H1 (cell line): Measurements from ENCODE around the gene PPP1R1A. TPM values are rescaled to one million over a fixed set of nuclear protein-coding genes. Genes with fewer than 3 reads are reported as not detected.

Source experiments
- CTCF ChIA-PET: fragments of 300-600 bp; sonication (Branson Sonifier 250); formaldehyde crosslinking; loops from one replicate; lab custom pipeline; 2021; ENCODE audit not compliant: partially characterized antibody; lab: Charles Lee
- POLR2A ChIA-PET: fragments of 300-600 bp; sonication (Branson Sonifier 250); formaldehyde crosslinking; loops from one replicate; lab custom pipeline; 2021; ENCODE audit warnings: inconsistent platforms; ENCODE audit not compliant: partially characterized antibody; lab: Charles Lee
- DNase-seq, 2 experiments: peaks; one replicate each; pipeline versions ENCODE4 v3.0.0 to v3.0.0-alpha.2; 2010 to 2022; ENCODE audit warnings: low spot score in 2 of 2, low read depth in 1 of 2, mixed read lengths in 1 of 2
- FAIRE-seq: peaks from 2 replicates; lab custom pipeline; 2011; peaks lifted over from hg19 to GRCh38; lab: Jason Lieb, UNC
- H2AFZ ChIP-seq: 2 replicates; pipeline ENCODE4 v1.8.1; 2012; ENCODE audit warnings: low read length, inconsistent platforms
- H2AK5ac ChIP-seq: 2 replicates; pipeline ENCODE4 v1.6.1; 2013; ENCODE audit warnings: low read depth, low read length
- H2BK120ac ChIP-seq: replicated peaks from 2 replicates; pipeline ENCODE3; 2013; ENCODE audit warnings: low read depth, low read length, inconsistent platforms
- H2BK12ac ChIP-seq: 2 replicates; pipeline ENCODE4 v1.6.1; 2013; ENCODE audit warnings: low read depth, low read length
- H2BK15ac ChIP-seq: 2 replicates; pipeline ENCODE4 v1.6.1; 2013; ENCODE audit warnings: low read length
- H2BK20ac ChIP-seq: 2 replicates; pipeline ENCODE4 v1.6.1; 2013; ENCODE audit warnings: low read length
- H2BK5ac ChIP-seq: 2 replicates; pipeline ENCODE4 v1.6.1; 2013; ENCODE audit warnings: low read depth, low read length
- H3K14ac ChIP-seq: 2 replicates; pipeline ENCODE4 v1.6.1; 2013; ENCODE audit warnings: inconsistent platforms; ENCODE audit not compliant: insufficient read length
- H3K18ac ChIP-seq: 2 replicates; pipeline ENCODE4 v1.6.1; 2013; ENCODE audit warnings: low read length; ENCODE audit errors: extremely low read depth
- H3K23ac ChIP-seq: 2 replicates; pipeline ENCODE4 v1.6.1; 2013; ENCODE audit warnings: inconsistent platforms; ENCODE audit not compliant: insufficient read length
- H3K23me2 ChIP-seq: 2 replicates; pipeline ENCODE4 v1.6.1; 2013; ENCODE audit warnings: low read depth, low read length
- H3K27ac ChIP-seq: 2 replicates; pipeline ENCODE4 v1.6.1; 2011; ENCODE audit warnings: low read depth, low read length, inconsistent platforms
- H3K27me3 ChIP-seq, 4 experiments: replicated peaks in 1 of 4; 1 replicate in 1 of 4; 2 replicates in 3 of 4; pipeline versions ENCODE4 v1.6.1 to v1.8.1; 2011 to 2013; ENCODE audit warnings: low read length in 3 of 4, mild to moderate bottlenecking in 3 of 4, inconsistent platforms in 2 of 4, mixed read lengths in 2 of 4, moderate library complexity in 1 of 4; ENCODE audit not compliant: control insufficient read depth in 3 of 4, insufficient read depth in 3 of 4; ENCODE audit errors: extremely low read depth in 1 of 4
- H3K36me3 ChIP-seq, 4 experiments: 2 replicates each; pipeline versions ENCODE4 v1.6.1 to v1.8.1; 2011 to 2013; ENCODE audit warnings: mild to moderate bottlenecking in 4 of 4, low read length in 3 of 4, moderate library complexity in 2 of 4, control low read depth in 1 of 4, inconsistent platforms in 1 of 4; ENCODE audit not compliant: insufficient read depth in 4 of 4, control insufficient read depth in 2 of 4
- H3K4ac ChIP-seq: replicated peaks from 2 replicates; pipeline ENCODE3; 2013; ENCODE audit warnings: low read length, low read depth, mixed read lengths, inconsistent platforms; ENCODE audit not compliant: insufficient read length
- H3K4me1 ChIP-seq, 4 experiments: replicated peaks in 1 of 4; 1 replicate in 1 of 4; 2 replicates in 3 of 4; pipeline versions ENCODE4 v1.6.1 to v1.8.1; 2011 to 2013; ENCODE audit warnings: low read length in 3 of 4, inconsistent platforms in 2 of 4, mixed read lengths in 1 of 4; ENCODE audit not compliant: insufficient read depth in 4 of 4, control insufficient read depth in 3 of 4
- H3K4me2 ChIP-seq, 2 experiments: 2 replicates each; pipeline versions ENCODE4 v1.6.1 to v1.8.1; 2011 to 2013; ENCODE audit warnings: low read depth in 2 of 2, low read length in 2 of 2, control low read depth in 1 of 2, inconsistent platforms in 1 of 2, mild to moderate bottlenecking in 1 of 2; ENCODE audit not compliant: insufficient read depth in 1 of 2
- H3K4me3 ChIP-seq, 4 experiments: fragments of 200-600, 300-600 bp in 1 of 4; sonication (generic), shearing (Covaris generic), sonication (Bioruptor Twin) in 1 of 4; 2 replicates each; pipeline versions ENCODE4 v1.5.1 to v1.8.1; 2011 to 2016; ENCODE audit warnings: low read length in 4 of 4, low read depth in 3 of 4, control low read depth in 2 of 4, inconsistent platforms in 2 of 4, mild to moderate bottlenecking in 2 of 4, mixed read lengths in 1 of 4, moderate library complexity in 1 of 4; ENCODE audit not compliant: insufficient read depth in 2 of 4; ENCODE audit errors: extremely low read depth in 1 of 4
- H3K56ac ChIP-seq: replicated peaks from 2 replicates; pipeline ENCODE3; 2013; ENCODE audit warnings: low read depth, mild to moderate bottlenecking, mixed read lengths, low read length, inconsistent platforms; ENCODE audit not compliant: insufficient read length
- H3K79me1 ChIP-seq: 2 replicates; pipeline ENCODE4 v1.6.1; 2013; ENCODE audit warnings: low read depth, low read length, control low read depth
- H3K79me2 ChIP-seq, 2 experiments: 2 replicates each; pipeline versions ENCODE4 v1.6.1 to v1.8.1; 2012 to 2013; ENCODE audit warnings: low read length in 2 of 2, mild to moderate bottlenecking in 2 of 2, inconsistent platforms in 1 of 2; ENCODE audit not compliant: insufficient read depth in 2 of 2, control insufficient read depth in 1 of 2
- H3K9ac ChIP-seq, 4 experiments: replicated peaks in 1 of 4; 1 replicate in 1 of 4; 2 replicates in 3 of 4; pipeline versions ENCODE4 v1.6.1 to v1.8.1; 2011 to 2013; ENCODE audit warnings: low read depth in 3 of 4, low read length in 3 of 4, control low read depth in 2 of 4, mild to moderate bottlenecking in 2 of 4, moderate library complexity in 2 of 4, inconsistent platforms in 1 of 4; ENCODE audit errors: extremely low read depth in 1 of 4
- H3K9me3 ChIP-seq, 2 experiments: 2 replicates each; pipeline versions ENCODE4 v1.6.1 to v1.8.1; 2012 to 2013; ENCODE audit warnings: mild to moderate bottlenecking in 2 of 2, moderate library complexity in 2 of 2, control low read depth in 1 of 2, inconsistent platforms in 1 of 2, low read depth in 1 of 2, low read length in 1 of 2, mixed read lengths in 1 of 2; ENCODE audit not compliant: insufficient read depth in 2 of 2
- H4K20me1 ChIP-seq, 2 experiments: replicated peaks in 1 of 2; 2 replicates each; pipeline versions ENCODE3 to v1.8.1; 2011 to 2013; ENCODE audit warnings: inconsistent platforms in 2 of 2, low read length in 2 of 2, mild to moderate bottlenecking in 1 of 2; ENCODE audit not compliant: insufficient read depth in 2 of 2, control insufficient read depth in 1 of 2
- H4K5ac ChIP-seq: 2 replicates; pipeline ENCODE4 v1.6.1; 2013; ENCODE audit warnings: low read length, low read depth, mixed read lengths, inconsistent platforms; ENCODE audit not compliant: insufficient read length
- H4K8ac ChIP-seq: 2 replicates; pipeline ENCODE4 v1.8.0; 2013; ENCODE audit warnings: mild to moderate bottlenecking, moderate library complexity, low read length, inconsistent platforms; ENCODE audit not compliant: insufficient read depth; ENCODE audit errors: extremely low read depth
- H4K91ac ChIP-seq: replicated peaks from 2 replicates; pipeline ENCODE3; 2013; ENCODE audit warnings: low read length, mixed read lengths, inconsistent platforms; ENCODE audit not compliant: insufficient read length
- BRCA1 ChIP-seq: IDR thresholded peaks from 2 replicates; pipeline ENCODE4 v1.6.1; 2012; ENCODE audit warnings: low read depth, low read length, improper control_type of control experiment
- CBX8 ChIP-seq: fragments of 300-800, 300-1000 bp; sonication (generic); IDR thresholded peaks from 2 replicates; pipeline ENCODE4 v1.7.1; 2016; ENCODE audit warnings: low read depth, low read length, borderline replicate concordance
- CEBPB ChIP-seq: IDR thresholded peaks from 2 replicates; pipeline ENCODE4 v1.6.1; 2012; ENCODE audit warnings: low read depth, low read length
- EP300 ChIP-seq, 2 experiments: IDR thresholded peaks; 1 replicate in 1 of 2; 2 replicates in 1 of 2; pipeline ENCODE4 v1.6.1; 2011 to 2012; ENCODE audit warnings: low read depth in 2 of 2, low read length in 2 of 2, mild to moderate bottlenecking in 2 of 2, borderline replicate concordance in 1 of 2, inconsistent platforms in 1 of 2, moderate library complexity in 1 of 2
- HDAC6 ChIP-seq: IDR thresholded peaks from one replicate; pipeline ENCODE4 v1.7.1; 2012; ENCODE audit warnings: low read depth, mild to moderate bottlenecking, inconsistent platforms, low read length, moderate library complexity
- JUND ChIP-seq: IDR thresholded peaks from 2 replicates; pipeline ENCODE4 v1.6.1; 2011; ENCODE audit warnings: mild to moderate bottlenecking, improper control_type of control experiment, low read length
- MAFK ChIP-seq: IDR thresholded peaks from 2 replicates; pipeline ENCODE4 v1.6.1; 2012; ENCODE audit warnings: low read depth, mild to moderate bottlenecking, improper control_type of control experiment, low read length
- RFX5 ChIP-seq: IDR thresholded peaks from 2 replicates; pipeline ENCODE4 v1.6.1; 2011; ENCODE audit warnings: low read depth, low read length, improper control_type of control experiment, borderline replicate concordance
- SIX5 ChIP-seq: IDR thresholded peaks from 2 replicates; pipeline ENCODE4 v1.6.1; 2011; ENCODE audit warnings: mild to moderate bottlenecking, low read depth, low read length
- TCF12 ChIP-seq: IDR thresholded peaks from 2 replicates; pipeline ENCODE4 v1.6.1; 2011; ENCODE audit warnings: low read depth, mild to moderate bottlenecking, low read length
- WGBS, 2 experiments: shearing (Covaris generic) in 1 of 2; methylation state at CpG; one replicate each; pipeline versions ENCODE4 v1.1.6 to v1.1.7; 2013 to 2015; ENCODE audit warnings: low lambda C conversion rate in 2 of 2, mixed read lengths in 2 of 2, inconsistent platforms in 1 of 2, low coverage in 1 of 2, missing lambda C conversion rate in 1 of 2; ENCODE audit not compliant: insufficient replicate concordance in 2 of 2, insufficient coverage in 1 of 2, insufficient read length in 1 of 2; ENCODE audit errors: extremely low coverage in 1 of 2, missing lambda C conversion rate in 1 of 2; 5-methylcytosine and 5-hydroxymethylcytosine counted together
- polyA plus RNA-seq, 7 experiments: library from polyadenylated mRNA; depleted of rRNA in 3 of 7; stranded (reverse) in 5 of 7; unstranded in 2 of 7; fragments of >200 nt in 5 of 7; fragments of 200-250 nt in 2 of 7; gene quantifications; 1 replicate in 5 of 7; 2 replicates in 1 of 7; 4 replicates in 1 of 7; pipeline versions ENCODE4 v1.2.1 to v1.2.3, GENCODE V29; 2011 to 2013; ENCODE audit warnings: missing spikeins in 2 of 7, mixed read lengths in 2 of 7
- total RNA-seq: library from RNA; stranded (reverse); fragmentation: NEBNext Ultra II Directional; extraction: Animal tissue kit (Norgen Biotek cat#: 25700); gene quantifications from 2 replicates; pipeline ENCODE4 v1.2.1, GENCODE V29; 2021
- TF ChIP-seq, protein P1 (sequence below): IDR thresholded peaks from 2 replicates; pipeline ENCODE4 v1.6.1; 2012; ENCODE audit warnings: low read length, inconsistent platforms
- TF ChIP-seq, protein P2 (sequence below): IDR thresholded peaks from 2 replicates; pipeline ENCODE4 v1.6.1; 2012; ENCODE audit warnings: inconsistent platforms

PPP1R1A gene
- total and polyA plus RNA-seq, 2 of the 8 experiments (the other 6 are each of a cell fraction or from before 2014, with no cell fraction given), result 5.8 to 13.1 TPM

DNA sequence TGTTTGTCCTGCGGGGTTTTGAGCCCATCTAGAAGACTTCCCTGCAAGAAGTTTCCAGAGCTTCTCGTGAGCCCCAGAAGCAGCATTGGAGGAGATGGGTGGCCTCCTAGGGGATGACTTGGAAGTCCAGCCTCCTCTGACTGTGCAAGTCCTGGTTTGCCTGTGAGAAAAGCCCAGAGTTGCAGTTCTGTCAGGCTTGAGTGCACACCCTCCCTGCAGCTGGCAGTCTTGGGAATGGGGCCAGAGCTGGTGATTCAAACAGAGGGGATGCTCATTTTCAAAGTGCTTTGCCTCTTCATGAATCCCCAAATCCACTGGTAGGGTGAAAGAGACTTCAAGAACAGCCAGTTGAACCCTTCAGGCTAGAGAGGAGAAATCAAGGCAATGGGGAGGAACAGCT is 3.9 kb upstream of the PPP1R1A start:
- Histone ChIP-seq H2BK5ac (no peak overlapping the region), H3K14ac (no peak overlapping the region), H3K9me3 (no peaks in the 10 kb centered on the region), H3K18ac (no peak overlapping the region), H3K4me3 (no peak overlapping the region), H4K20me1 (no peaks in the 10 kb centered on the region), H2AFZ (no peak overlapping the region), H3K79me2 (no peaks in the 10 kb centered on the region), H3K9ac (no peak overlapping the region), H4K91ac (no peak overlapping the region), H3K4me2 (no peak overlapping the region), H2BK15ac (no peak overlapping the region), H3K4ac (no peak overlapping the region), H3K27ac (no peak overlapping the region), H3K23ac (no peak overlapping the region), H2BK20ac (no peak overlapping the region), H4K8ac (peak overlapping the region; percentile 20; the same call in 1 of the 2 replicates), H4K5ac (no peak overlapping the region), H3K56ac (no peak overlapping the region), H3K23me2 (peaks cover 9% of the 10 kb centered on the region; the same call in 1 of the 2 replicates), H3K4me1 (peaks cover 0 to 21% (median 13%) of the 10 kb centered on the region in 4 experiments; a peak in 6 of 7 replicates), H3K27me3 (peaks cover 2 to 53% (median 41%) of the 10 kb centered on the region in 4 experiments), H3K79me1 (no peaks in the 10 kb centered on the region; the same call in 1 of the 2 replicates), H2BK12ac (no peak overlapping the region), H2AK5ac (no peak overlapping the region), H3K36me3 (no peaks in the 10 kb centered on the region), H2BK120ac (no peak overlapping the region)
- ChIA-PET POLR2A (interaction anchor here (1.5 kb wide), 1 partner anchor 28 kb away, joined by 4 read pairs; no protein-coding TSS in a partner anchor), CTCF (interaction anchor here (0.6 to 8.2 kb wide), 18 partner anchors 10 to 1291 kb away, joined by 3 to 99 read pairs (median 4); no protein-coding TSS in a partner anchor)
- FAIRE-seq, result no peak
- 96% methylated on average over 2 of the region's 2 CpGs; no CpG with 5 or more reads in 1 of the 2 experiments for WGBS, 2 experiments
- DNase-seq, result no peak
- TF ChIP-seq MAFK (no peak), BRCA1 (no peak), SIX5 (no peak), JUND (no peak), HDAC6 (no peak), CEBPB (no peak), EP300 (IDR thresholded peaks at IDR 0.05; ENCODE audit: borderline replicate concordance in 1 of 2, low read depth in 2 of 2, low read length in 2 of 2) (no peak), TCF12 (no peak), CBX8 (no peak), RFX5 (no peak)
- TF ChIP-seq, protein P1, sequence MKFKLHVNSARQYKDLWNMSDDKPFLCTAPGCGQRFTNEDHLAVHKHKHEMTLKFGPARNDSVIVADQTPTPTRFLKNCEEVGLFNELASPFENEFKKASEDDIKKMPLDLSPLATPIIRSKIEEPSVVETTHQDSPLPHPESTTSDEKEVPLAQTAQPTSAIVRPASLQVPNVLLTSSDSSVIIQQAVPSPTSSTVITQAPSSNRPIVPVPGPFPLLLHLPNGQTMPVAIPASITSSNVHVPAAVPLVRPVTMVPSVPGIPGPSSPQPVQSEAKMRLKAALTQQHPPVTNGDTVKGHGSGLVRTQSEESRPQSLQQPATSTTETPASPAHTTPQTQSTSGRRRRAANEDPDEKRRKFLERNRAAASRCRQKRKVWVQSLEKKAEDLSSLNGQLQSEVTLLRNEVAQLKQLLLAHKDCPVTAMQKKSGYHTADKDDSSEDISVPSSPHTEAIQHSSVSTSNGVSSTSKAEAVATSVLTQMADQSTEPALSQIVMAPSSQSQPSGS, result no peak
- TF ChIP-seq, protein P2, sequence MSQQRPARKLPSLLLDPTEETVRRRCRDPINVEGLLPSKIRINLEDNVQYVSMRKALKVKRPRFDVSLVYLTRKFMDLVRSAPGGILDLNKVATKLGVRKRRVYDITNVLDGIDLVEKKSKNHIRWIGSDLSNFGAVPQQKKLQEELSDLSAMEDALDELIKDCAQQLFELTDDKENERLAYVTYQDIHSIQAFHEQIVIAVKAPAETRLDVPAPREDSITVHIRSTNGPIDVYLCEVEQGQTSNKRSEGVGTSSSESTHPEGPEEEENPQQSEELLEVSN, result no peak
